CD14-positive monocyte (primary cell): Measurements from ENCODE around the gene DPP10. TPM values are rescaled to one million over a fixed set of nuclear protein-coding genes. Genes with fewer than 3 reads are reported as not detected.

Experiments
- DNase-seq, 3 donors: peaks; one replicate each; pipeline ENCODE4 v3.0.0-alpha.2; 2011 to 2022
- H2AFZ ChIP-seq: 2 replicates; pipeline ENCODE4 v1.6.0; 2012; ENCODE audit warnings: mild to moderate bottlenecking, low read depth, low read length, inconsistent platforms; ENCODE audit not compliant: insufficient read depth, poor library complexity, severe bottlenecking
- H3K27ac ChIP-seq, 2 donors: 1 replicate in 1 of 2; 2 replicates in 1 of 2; pipeline ENCODE4 v1.5.1; 2012 to 2013; ENCODE audit warnings: low read length in 2 of 2, control low read depth in 1 of 2, inconsistent platforms in 1 of 2, low read depth in 1 of 2, mild to moderate bottlenecking in 1 of 2
- H3K27me3 ChIP-seq, 2 donors: one replicate each; pipeline versions ENCODE4 v1.6.0 to v1.6.1; 2011 to 2013; ENCODE audit warnings: low read length in 2 of 2; ENCODE audit not compliant: control insufficient read depth in 2 of 2, insufficient read depth in 2 of 2
- H3K36me3 ChIP-seq, 2 donors: replicated peaks in 1 of 2; 1 replicate in 1 of 2; 2 replicates in 1 of 2; pipeline versions ENCODE4 v1.5.1 to v1.6.1; 2012 to 2013; ENCODE audit warnings: low read length in 2 of 2, control low read depth in 1 of 2, inconsistent platforms in 1 of 2, mild to moderate bottlenecking in 1 of 2; ENCODE audit not compliant: insufficient read depth in 2 of 2, control insufficient read depth in 1 of 2
- H3K4me1 ChIP-seq, 2 donors: 1 replicate in 1 of 2; 2 replicates in 1 of 2; pipeline versions ENCODE4 v1.5.1 to v1.6.1; 2012 to 2013; ENCODE audit warnings: low read length in 2 of 2, control low read depth in 1 of 2, inconsistent platforms in 1 of 2, mild to moderate bottlenecking in 1 of 2, moderate library complexity in 1 of 2; ENCODE audit not compliant: insufficient read depth in 2 of 2, control insufficient read depth in 1 of 2
- H3K4me2 ChIP-seq: replicated peaks from 2 replicates; pipeline ENCODE3; 2012; ENCODE audit warnings: low read length, moderate library complexity, mild to moderate bottlenecking; ENCODE audit not compliant: poor library complexity, severe bottlenecking; ENCODE audit errors: extremely low read depth
- H3K4me3 ChIP-seq, 3 experiments: fragments of 200-600 bp in 1 of 3; sonication (generic) in 1 of 3; replicated peaks in 1 of 3; 1 replicate in 2 of 3; 2 replicates in 1 of 3; pipeline ENCODE4 v1.5.1; 2011 to 2013; ENCODE audit warnings: low read length in 3 of 3, mild to moderate bottlenecking in 3 of 3, control low read depth in 2 of 3, low read depth in 2 of 3, inconsistent platforms in 1 of 3, moderate library complexity in 1 of 3
- H3K79me2 ChIP-seq: 2 replicates; pipeline ENCODE4 v1.6.0; 2012; ENCODE audit warnings: mild to moderate bottlenecking, control low read depth, inconsistent platforms, low read length, moderate library complexity; ENCODE audit not compliant: insufficient read depth
- H3K9ac ChIP-seq: 2 replicates; pipeline ENCODE4 v1.6.0; 2017; ENCODE audit warnings: low read length, mild to moderate bottlenecking; ENCODE audit not compliant: insufficient read depth, poor library complexity, severe bottlenecking
- H3K9me3 ChIP-seq, 2 donors: replicated peaks in 1 of 2; 1 replicate in 1 of 2; 2 replicates in 1 of 2; pipeline versions ENCODE4 v1.5.1 to v1.6.1; 2012 to 2013; ENCODE audit warnings: low read length in 2 of 2, control low read depth in 1 of 2; ENCODE audit not compliant: control insufficient read depth in 1 of 2, insufficient read depth in 1 of 2
- H4K20me1 ChIP-seq: 2 replicates; pipeline ENCODE4 v1.6.0; 2012; ENCODE audit warnings: mild to moderate bottlenecking, low read length, control low read depth, moderate library complexity; ENCODE audit not compliant: insufficient read depth
- H3K27ac Mint-ChIP-seq, 7 donors: one replicate each; pipeline ENCODE4 v1.8.0; 2020; ENCODE audit warnings: mild to moderate bottlenecking in 7 of 7, mixed read lengths in 7 of 7, moderate library complexity in 6 of 7, inconsistent platforms in 2 of 7
- H3K27me3 Mint-ChIP-seq, 3 donors: one replicate each; pipeline ENCODE4 v1.8.0; 2021 to 2022; ENCODE audit warnings: low read depth in 3 of 3, mild to moderate bottlenecking in 3 of 3, mixed read lengths in 3 of 3, moderate library complexity in 3 of 3, inconsistent platforms in 1 of 3
- H3K36me3 Mint-ChIP-seq, 2 donors: one replicate each; pipeline ENCODE4 v1.8.0; 2020; ENCODE audit warnings: mixed read lengths in 2 of 2, inconsistent platforms in 1 of 2, mild to moderate bottlenecking in 1 of 2
- H3K4me1 Mint-ChIP-seq: one replicate; pipeline ENCODE4 v1.8.0; 2020; ENCODE audit warnings: mild to moderate bottlenecking, mixed read lengths
- H3K4me3 Mint-ChIP-seq, 2 donors: one replicate each; pipeline ENCODE4 v1.8.0; 2020; ENCODE audit warnings: mild to moderate bottlenecking in 2 of 2, mixed read lengths in 2 of 2, moderate library complexity in 1 of 2
- H3K9me3 Mint-ChIP-seq, 7 donors: one replicate each; pipeline ENCODE4 v1.8.0; 2020 to 2022; ENCODE audit warnings: mixed read lengths in 7 of 7, mild to moderate bottlenecking in 6 of 7, moderate library complexity in 6 of 7, inconsistent platforms in 2 of 7
- CTCF ChIP-seq: fragments of 200-600 bp; IDR thresholded peaks from one replicate; pipeline ENCODE4 v1.8.0; 2022; ENCODE audit warnings: antibody characterized with exemption, mild to moderate bottlenecking
- WGBS: methylation state at CpG from one replicate; pipeline ENCODE4 v1.1.5; 2013; ENCODE audit warnings: missing lambda C conversion rate; ENCODE audit not compliant: insufficient coverage; 5-methylcytosine and 5-hydroxymethylcytosine counted together
- intact Hi-C, 2 donors: fragments of 100-400 bp; cut with micrococcal nuclease; formaldehyde crosslinking; loops; one replicate each; pipeline versions ENCODE4 v1.15.0 to v1.15.1; 2023
- polyA plus RNA-seq, 3 donors: library from polyadenylated mRNA; depleted of rRNA in 1 of 3; unstranded in 2 of 3; stranded (reverse) in 1 of 3; fragments of 300-500 nt in 2 of 3; fragments of >200 nt in 1 of 3; fragmentation: Illumina TruSeq in 2 of 3; gene quantifications; 1 replicate in 2 of 3; 2 replicates in 1 of 3; pipeline ENCODE4 v1.2.3, GENCODE V29; 2012 to 2021

The DPP10 gene
- polyA plus RNA-seq, 3 donors: not detected

GRCh38 chr2:115208493-115209164 lies 766.2 kb downstream of the DPP10 start:
- Mint-ChIP-seq H3K4me1 (no peaks in the 10 kb centered on the region), H3K9me3 (peaks cover 0 to 3% (median 1%) of the 10 kb centered on the region in 7 donors), H3K27ac (no peak overlapping the region), H3K4me3 (no peak overlapping the region), H3K36me3 (no peaks in the 10 kb centered on the region), H3K27me3 (no peaks in the 10 kb centered on the region)
- no peak for DNase-seq
- no peak for TF ChIP-seq CTCF
- Histone ChIP-seq H3K9me3 (no peaks in the 10 kb centered on the region), H3K4me1 (no peaks in the 10 kb centered on the region), H3K27ac (no peak overlapping the region), H3K27me3 (no peaks in the 10 kb centered on the region), H3K9ac (no peak overlapping the region), H3K4me2 (no peak overlapping the region), H4K20me1 (no peaks in the 10 kb centered on the region), H3K4me3 (no peak overlapping the region), H3K79me2 (no peaks in the 10 kb centered on the region), H2AFZ (no peak overlapping the region), H3K36me3 (no peaks in the 10 kb centered on the region)
- WGBS: 60% methylated on average over 1 of the region's 3 CpGs
- intact Hi-C loops: no loop called here

DNA sequence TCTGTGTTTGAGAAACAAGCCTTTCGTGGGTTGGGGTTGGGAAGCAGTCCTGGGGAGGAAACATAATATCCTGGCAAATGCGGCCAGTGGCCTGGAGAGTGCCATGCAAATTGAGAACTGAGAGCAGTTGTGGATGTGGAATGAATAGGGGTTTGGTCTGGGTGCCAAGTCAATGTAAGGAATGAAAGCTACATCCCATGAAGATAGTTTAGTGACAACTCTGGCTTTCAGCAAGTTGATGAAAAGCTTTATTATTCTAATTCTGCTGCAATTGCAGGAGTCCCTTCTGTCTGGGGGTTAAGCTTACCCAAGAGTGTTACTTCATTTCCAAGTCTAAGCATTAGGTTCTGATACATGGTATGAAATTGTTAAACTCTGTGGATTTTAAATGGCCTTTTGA lies 771.6 kb downstream of the DPP10 start:
- H3K9me3 Mint-ChIP-seq: peaks cover 0 to 8% (median 2%) of the 10 kb centered on the region in 7 donors
- Histone ChIP-seq H4K20me1 (no peaks in the 10 kb centered on the region), H3K27ac (no peak overlapping the region), H2AFZ (no peak overlapping the region), H3K4me3 (no peak overlapping the region), H3K9ac (no peak overlapping the region), H3K27me3 (no peaks in the 10 kb centered on the region), H3K9me3 (no peaks in the 10 kb centered on the region), H3K79me2 (no peaks in the 10 kb centered on the region), H3K36me3 (no peaks in the 10 kb centered on the region), H3K4me1 (no peaks in the 10 kb centered on the region), H3K4me2 (no peak overlapping the region)
- intact Hi-C loops: no loop called here
- H3K27me3 Mint-ChIP-seq: no peaks in the 10 kb centered on the region
- no peak for DNase-seq
- whole genome bisulfite sequencing: 46% methylated on average over 2 of the region's 2 CpGs
- TF ChIP-seq CTCF: no peak
- no peaks in the 10 kb centered on the region for H3K4me1 Mint-ChIP-seq
- H3K4me3 Mint-ChIP-seq: no peak overlapping the region
- no peak overlapping the region for H3K27ac Mint-ChIP-seq
- no peaks in the 10 kb centered on the region for H3K36me3 Mint-ChIP-seq
